GM12878 (cell line): ENCODE data around the gene TBC1D24. TPM values are rescaled to one million over a fixed set of nuclear protein-coding genes. Genes with fewer than 3 reads are reported as not detected.

ENCODE experiments used
- ATAC-seq: fragments of 200-7000 bp; cut with Tn5 transposase; 3 replicates; pipeline ENCODE4 v1.9.1; 2020; ENCODE audit warnings: mild to moderate bottlenecking, moderate library complexity
- BruUV-seq: library from RNA; stranded (reverse); fragments of 400-500 nt; replicated peaks from 2 replicates; lab custom pipeline; 2021; lab: Mats Ljungman, UMichigan
- CTCF ChIA-PET: fragments of 300-600 bp; sonication (Branson Sonifier 250); formaldehyde crosslinking; extraction: SDS; loops from one replicate; lab custom pipeline; 2021; ENCODE audit warnings: inconsistent platforms; lab: Yijun Ruan, JAX
- POLR2A ChIA-PET: fragments of 350-600 bp; formaldehyde crosslinking; extraction: SDS; loops from one replicate; lab custom pipeline; 2021; ENCODE audit warnings: inconsistent platforms; lab: Charles Lee
- RAD21 ChIA-PET: fragments of 300-600 bp; sonication (Branson Sonifier 250); formaldehyde crosslinking; loops from one replicate; lab custom pipeline; 2023; ENCODE audit warnings: antibody characterized with exemption; ENCODE audit not compliant: unreplicated experiment; lab: Charles Lee
- SMC1A ChIA-PET: fragments of 300-600 bp; sonication (Branson Sonifier 250); formaldehyde crosslinking; loops from one replicate; lab custom pipeline; 2023; ENCODE audit not compliant: unreplicated experiment, uncharacterized antibody; lab: Charles Lee
- DNase-seq: peaks from one replicate; pipeline ENCODE4 v3.0.0-alpha.2; 2011; ENCODE audit warnings: low read depth, low spot score
- FAIRE-seq: peaks from 3 replicates; lab custom pipeline; 2011; peaks lifted over from hg19 to GRCh38; lab: Jason Lieb, UNC
- H2AFZ ChIP-seq: 2 replicates; pipeline ENCODE4 v1.6.0; 2011; ENCODE audit warnings: low read depth, low read length, control low read depth; ENCODE audit not compliant: control insufficient read depth
- H3K27ac ChIP-seq: 2 replicates; pipeline ENCODE4 v1.5.1; 2011; ENCODE audit warnings: control low read depth; ENCODE audit not compliant: control insufficient read depth, insufficient read depth
- H3K27me3 ChIP-seq, 2 experiments: replicated peaks in 1 of 2; 2 replicates each; pipeline versions ENCODE4 v1.6.0 to v1.6.1; 2011; ENCODE audit warnings: low read length in 1 of 2; ENCODE audit not compliant: control insufficient read depth in 2 of 2, insufficient read depth in 2 of 2
- H3K36me3 ChIP-seq, 2 experiments: 2 replicates each; pipeline ENCODE4 v1.5.1; 2011; ENCODE audit warnings: low read length in 1 of 2; ENCODE audit not compliant: control insufficient read depth in 2 of 2, insufficient read depth in 2 of 2
- H3K4me1 ChIP-seq: 2 replicates; pipeline ENCODE4 v1.6.1; 2011; ENCODE audit warnings: mild to moderate bottlenecking, low read length, moderate library complexity, mixed read lengths; ENCODE audit not compliant: control insufficient read depth, insufficient read depth
- H3K4me2 ChIP-seq: 2 replicates; pipeline ENCODE4 v1.6.0; 2011; ENCODE audit warnings: control low read depth; ENCODE audit not compliant: control insufficient read depth, insufficient read depth
- H3K4me3 ChIP-seq: fragments of 200-600 bp; sonication (generic); 2 replicates; pipeline ENCODE4 v1.5.1; 2016
- H3K79me2 ChIP-seq: 2 replicates; pipeline ENCODE4 v1.6.0; 2011; ENCODE audit warnings: low read length; ENCODE audit not compliant: control insufficient read depth, insufficient read depth
- H3K9ac ChIP-seq: 2 replicates; pipeline ENCODE4 v1.8.0; 2011; ENCODE audit warnings: low read length, control low read depth, mixed read lengths; ENCODE audit not compliant: control insufficient read depth, insufficient read depth
- H3K9me3 ChIP-seq: replicated peaks from 3 replicates; pipeline ENCODE4 v1.5.1; 2011; ENCODE audit warnings: mild to moderate bottlenecking, low read length; ENCODE audit not compliant: control insufficient read depth, insufficient read depth
- H4K20me1 ChIP-seq: 2 replicates; pipeline ENCODE4 v1.6.0; 2011; ENCODE audit not compliant: control insufficient read depth, insufficient read depth
- DPF2 ChIP-seq: fragments of 450-650 bp; IDR thresholded peaks from 2 replicates; pipeline ENCODE4 v1.6.1; 2017; ENCODE audit warnings: mild to moderate bottlenecking
- EGR1 ChIP-seq, 2 experiments: IDR thresholded peaks; 1 replicate in 1 of 2; 2 replicates in 1 of 2; pipeline ENCODE4 v1.6.1; 2011 to 2012; ENCODE audit warnings: low read depth in 2 of 2, low read length in 2 of 2, borderline replicate concordance in 1 of 2, mild to moderate bottlenecking in 1 of 2, moderate library complexity in 1 of 2
- HCFC1 ChIP-seq: fragments of 150-350 bp; IDR thresholded peaks from 2 replicates; pipeline ENCODE4 v1.6.1; 2014; ENCODE audit warnings: low read length
- JUND ChIP-seq: IDR thresholded peaks from 2 replicates; pipeline ENCODE4 v1.6.1; 2012; ENCODE audit warnings: low read depth, mild to moderate bottlenecking, low read length, improper control_type of control experiment, moderate library complexity
- KLF5 ChIP-seq: fragments of 450-650 bp; IDR thresholded peaks from 2 replicates; pipeline ENCODE4 v1.6.1; 2014; ENCODE audit warnings: mild to moderate bottlenecking; ENCODE audit not compliant: partially characterized antibody
- MTA3 ChIP-seq: IDR thresholded peaks from 2 replicates; pipeline ENCODE4 v1.6.1; 2012; ENCODE audit warnings: low read length, inconsistent platforms, borderline replicate concordance
- NFXL1 ChIP-seq: fragments of 450-650 bp; IDR thresholded peaks from 2 replicates; pipeline ENCODE4 v1.6.1; 2017; ENCODE audit warnings: antibody characterized with exemption, mild to moderate bottlenecking, borderline replicate concordance
- PML ChIP-seq: IDR thresholded peaks from 2 replicates; pipeline ENCODE4 v1.6.1; 2012; ENCODE audit warnings: low read length, inconsistent platforms
- POLR2AphosphoS2 ChIP-seq: IDR thresholded peaks from 2 replicates; pipeline ENCODE4 v1.6.1; 2011; ENCODE audit warnings: low read depth, mild to moderate bottlenecking, low read length, improper control_type of control experiment, moderate library complexity
- RAD51 ChIP-seq: fragments of 450-650 bp; IDR thresholded peaks from 2 replicates; pipeline ENCODE4 v1.6.1; 2016; ENCODE audit warnings: moderate library complexity, mild to moderate bottlenecking, inconsistent platforms
- RELA ChIP-seq: fragments of 450-650 bp; IDR thresholded peaks from 2 replicates; pipeline ENCODE4 v1.8.0; 2014; ENCODE audit warnings: borderline replicate concordance; ENCODE audit not compliant: partially characterized antibody
- SP1 ChIP-seq: IDR thresholded peaks from one replicate; pipeline ENCODE4 v1.6.1; 2011; ENCODE audit warnings: low read depth, low read length
- TCF12 ChIP-seq: IDR thresholded peaks from 2 replicates; pipeline ENCODE4 v1.6.1; 2011; ENCODE audit warnings: low read depth, mild to moderate bottlenecking, low read length
- WGBS: methylation state at CpG from one replicate; pipeline ENCODE4 v1.1.6; 2016; ENCODE audit warnings: low lambda C conversion rate; ENCODE audit not compliant: insufficient replicate concordance, insufficient coverage; ENCODE audit errors: missing lambda C conversion rate; 5-methylcytosine and 5-hydroxymethylcytosine counted together
- in situ Hi-C: fragments of 300-500 bp; cut with MboI; formaldehyde crosslinking; loops from 9 replicates; pipeline ENCODE4 v1.14.3; 2018; ENCODE audit warnings: mixed read lengths
- intact Hi-C: fragments of 100-400 bp; cut with micrococcal nuclease; formaldehyde crosslinking; loops from one replicate; pipeline ENCODE4 v1.14.2; 2022; ENCODE audit not compliant: unreplicated experiment
- polyA plus RNA-seq, 11 experiments: library from polyadenylated mRNA; depleted of rRNA in 4 of 11; unstranded in 6 of 11; stranded (reverse) in 5 of 11; fragments of >200 nt; fragmentation: Nextera tagmentation in 4 of 11; fragmentation: Illumina TruSeq in 1 of 11; extraction: Ambion mirVana in 4 of 11; extraction: Trizol in 1 of 11; gene quantifications; 1 replicate in 1 of 11; 2 replicates in 10 of 11; pipeline versions ENCODE4 v1.2.1 to v1.2.3, GENCODE V29; 2011 to 2016; ENCODE audit warnings: inconsistent platforms in 2 of 11, missing spikeins in 2 of 11, low read depth in 1 of 11
- total RNA-seq, 4 experiments: library from RNA; depleted of rRNA in 3 of 4; stranded (reverse); fragments of >200 nt in 3 of 4; fragmentation: Illumina TruSeq in 1 of 4; extraction: Trizol in 1 of 4; gene quantifications; 2 replicates each; pipeline versions ENCODE4 v1.2.1 to v1.2.3, GENCODE V29; 2013 to 2021
- TF ChIP-seq, protein P1 (sequence below): fragments of 450-650 bp; formaldehyde crosslinking; IDR thresholded peaks from 2 replicates; pipeline ENCODE4 v1.5.0; 2022; ENCODE audit warnings: mild to moderate bottlenecking, missing genetic modification characterization
- TF ChIP-seq, protein P2 (sequence below): IDR thresholded peaks from 2 replicates; pipeline ENCODE4 v1.6.1; 2011; ENCODE audit warnings: borderline replicate concordance, low read depth, mild to moderate bottlenecking, moderate library complexity, low read length; ENCODE audit not compliant: insufficient read depth, poor library complexity, severe bottlenecking
- TF ChIP-seq, protein P3 (sequence below): IDR thresholded peaks from 2 replicates; pipeline ENCODE4 v1.6.1; 2012; ENCODE audit warnings: low read depth, low read length, improper control_type of control experiment

TBC1D24 gene
- total and polyA plus RNA-seq, 10 of the 15 experiments (the other 5 are each of a cell fraction or from before 2014, with no cell fraction given), result 1.1 to 9.6 (median 4.5) TPM

DNA sequence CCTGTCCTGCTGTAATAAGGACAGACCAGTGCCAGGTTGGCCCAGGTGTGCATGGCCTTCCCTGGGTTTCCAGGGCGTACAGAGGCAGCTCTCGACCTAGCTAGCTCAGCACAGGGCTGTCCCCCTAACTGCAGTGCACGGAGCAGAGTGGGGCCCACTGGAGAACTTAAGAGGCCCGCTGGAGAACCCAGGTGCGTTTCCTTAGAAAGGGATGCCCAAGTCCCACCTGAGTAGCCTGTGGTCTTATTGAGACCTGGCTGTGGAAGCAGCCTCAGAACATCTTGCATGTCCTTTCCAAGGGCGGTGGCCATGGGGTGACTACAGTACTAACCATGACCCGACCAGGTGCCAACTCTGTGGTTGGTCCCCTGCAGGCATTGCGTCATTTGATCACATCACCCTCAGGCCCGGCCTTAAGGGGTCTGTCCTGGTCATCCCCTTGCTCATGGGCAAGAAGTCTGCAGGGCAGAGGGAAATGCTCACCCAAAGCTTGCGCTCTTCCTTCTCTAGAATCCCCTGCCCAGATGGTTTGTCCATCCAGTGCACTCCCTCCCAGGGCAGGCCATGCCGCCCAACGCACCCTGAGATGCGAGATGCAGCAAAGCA is 49.0 kb upstream of the TBC1D24 start:
- 69% methylated on average over 13 of the region's 13 CpGs for WGBS
- FAIRE-seq (no peak), DNase-seq (no peak), ATAC-seq (no peak)
- H3K79me2 ChIP-seq, result peaks cover 17% of the 10 kb centered on the region
- no peak overlapping the region for H3K27ac ChIP-seq
- no peaks in the 10 kb centered on the region for H3K27me3 ChIP-seq
- H3K4me3 ChIP-seq, result no peak overlapping the region
- H3K4me1 ChIP-seq, result peaks cover 6% of the 10 kb centered on the region
- POLR2A ChIA-PET, result interaction anchor here (0.6 kb wide), 1 partner anchor 528 kb away, joined by 6 read pairs; no protein-coding TSS in a partner anchor
- in situ Hi-C loops (no loop called here), intact Hi-C loops (no loop called here)
- no peaks in the 10 kb centered on the region for H4K20me1 ChIP-seq
- BruUV-seq, result no TSS peak
- no peak overlapping the region for H3K4me2 ChIP-seq
- SMC1A ChIA-PET, result no interaction called here
- H3K36me3 ChIP-seq, result no peaks in the 10 kb centered on the region
- RAD21 ChIA-PET, result no interaction called here
- H3K9ac ChIP-seq, result no peak overlapping the region
- TF ChIP-seq MTA3 (no peak), JUND (no peak), TCF12 (no peak), POLR2AphosphoS2 (no peak), SP1 (no peak), PML (no peak), DPF2 (no peak), HCFC1 (no peak), EGR1 (IDR thresholded peaks at IDR 0.05; ENCODE audit: borderline replicate concordance in 1 of 2, low read depth in 2 of 2, low read length in 2 of 2) (no peak), KLF5 (no peak), NFXL1 (no peak), RELA (no peak), RAD51 (no peak)
- TF ChIP-seq, protein P1, sequence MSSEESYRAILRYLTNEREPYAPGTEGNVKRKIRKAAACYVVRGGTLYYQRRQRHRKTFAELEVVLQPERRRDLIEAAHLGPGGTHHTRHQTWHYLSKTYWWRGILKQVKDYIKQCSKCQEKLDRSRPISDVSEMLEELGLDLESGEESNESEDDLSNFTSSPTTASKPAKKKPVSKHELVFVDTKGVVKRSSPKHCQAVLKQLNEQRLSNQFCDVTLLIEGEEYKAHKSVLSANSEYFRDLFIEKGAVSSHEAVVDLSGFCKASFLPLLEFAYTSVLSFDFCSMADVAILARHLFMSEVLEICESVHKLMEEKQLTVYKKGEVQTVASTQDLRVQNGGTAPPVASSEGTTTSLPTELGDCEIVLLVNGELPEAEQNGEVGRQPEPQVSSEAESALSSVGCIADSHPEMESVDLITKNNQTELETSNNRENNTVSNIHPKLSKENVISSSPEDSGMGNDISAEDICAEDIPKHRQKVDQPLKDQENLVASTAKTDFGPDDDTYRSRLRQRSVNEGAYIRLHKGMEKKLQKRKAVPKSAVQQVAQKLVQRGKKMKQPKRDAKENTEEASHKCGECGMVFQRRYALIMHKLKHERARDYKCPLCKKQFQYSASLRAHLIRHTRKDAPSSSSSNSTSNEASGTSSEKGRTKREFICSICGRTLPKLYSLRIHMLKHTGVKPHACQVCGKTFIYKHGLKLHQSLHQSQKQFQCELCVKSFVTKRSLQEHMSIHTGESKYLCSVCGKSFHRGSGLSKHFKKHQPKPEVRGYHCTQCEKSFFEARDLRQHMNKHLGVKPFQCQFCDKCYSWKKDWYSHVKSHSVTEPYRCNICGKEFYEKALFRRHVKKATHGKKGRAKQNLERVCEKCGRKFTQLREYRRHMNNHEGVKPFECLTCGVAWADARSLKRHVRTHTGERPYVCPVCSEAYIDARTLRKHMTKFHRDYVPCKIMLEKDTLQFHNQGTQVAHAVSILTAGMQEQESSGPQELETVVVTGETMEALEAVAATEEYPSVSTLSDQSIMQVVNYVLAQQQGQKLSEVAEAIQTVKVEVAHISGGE (CRISPR knock-in tag), result no peak
- TF ChIP-seq, protein P2, sequence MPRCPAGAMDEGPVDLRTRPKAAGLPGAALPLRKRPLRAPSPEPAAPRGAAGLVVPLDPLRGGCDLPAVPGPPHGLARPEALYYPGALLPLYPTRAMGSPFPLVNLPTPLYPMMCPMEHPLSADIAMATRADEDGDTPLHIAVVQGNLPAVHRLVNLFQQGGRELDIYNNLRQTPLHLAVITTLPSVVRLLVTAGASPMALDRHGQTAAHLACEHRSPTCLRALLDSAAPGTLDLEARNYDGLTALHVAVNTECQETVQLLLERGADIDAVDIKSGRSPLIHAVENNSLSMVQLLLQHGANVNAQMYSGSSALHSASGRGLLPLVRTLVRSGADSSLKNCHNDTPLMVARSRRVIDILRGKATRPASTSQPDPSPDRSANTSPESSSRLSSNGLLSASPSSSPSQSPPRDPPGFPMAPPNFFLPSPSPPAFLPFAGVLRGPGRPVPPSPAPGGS, result no peak
- TF ChIP-seq, protein P3, sequence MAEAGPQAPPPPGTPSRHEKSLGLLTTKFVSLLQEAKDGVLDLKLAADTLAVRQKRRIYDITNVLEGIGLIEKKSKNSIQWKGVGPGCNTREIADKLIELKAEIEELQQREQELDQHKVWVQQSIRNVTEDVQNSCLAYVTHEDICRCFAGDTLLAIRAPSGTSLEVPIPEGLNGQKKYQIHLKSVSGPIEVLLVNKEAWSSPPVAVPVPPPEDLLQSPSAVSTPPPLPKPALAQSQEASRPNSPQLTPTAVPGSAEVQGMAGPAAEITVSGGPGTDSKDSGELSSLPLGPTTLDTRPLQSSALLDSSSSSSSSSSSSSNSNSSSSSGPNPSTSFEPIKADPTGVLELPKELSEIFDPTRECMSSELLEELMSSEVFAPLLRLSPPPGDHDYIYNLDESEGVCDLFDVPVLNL, result no peak
- no peaks in the 10 kb centered on the region for H3K9me3 ChIP-seq
- no peak overlapping the region for H2AFZ ChIP-seq
- CTCF ChIA-PET, result no interaction called here
